ENCODE measurements around the gene MYH11. TPM values are rescaled to one million over a fixed set of nuclear protein-coding genes. Genes with fewer than 3 reads are reported as not detected.

MYH11 gene
- total and polyA plus RNA-seq, 8 donors, result 1.6 to 24.7 (median 5.0) TPM

DNA sequence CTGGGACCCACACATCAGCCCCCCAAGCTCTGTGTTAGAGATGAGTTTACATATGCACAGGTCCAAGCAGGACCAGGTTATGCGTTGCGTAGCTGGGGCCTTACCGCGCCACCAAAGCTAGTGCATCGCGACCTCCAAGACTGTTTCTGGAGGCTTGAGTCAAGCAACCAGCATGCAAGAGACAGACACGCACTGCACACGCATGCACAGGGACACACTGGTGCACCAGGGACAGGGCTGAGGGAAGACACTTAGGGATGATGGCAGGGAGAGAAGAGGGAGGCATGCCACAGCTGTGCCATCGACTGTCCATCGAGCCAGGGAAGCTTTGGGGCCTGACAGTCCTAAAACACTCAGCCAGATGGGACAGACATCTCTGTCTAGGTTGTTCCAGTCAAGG, 72.8 kb downstream of the MYH11 start:
- Histone ChIP-seq H3K36me3 (no peaks in the 10 kb centered on the region), H3K9me3 (no peaks in the 10 kb centered on the region), H3K4me3 (no peak overlapping the region), H3K27ac (no peak overlapping the region), H3K4me1 (no peaks in the 10 kb centered on the region), H3K27me3 (no peaks in the 10 kb centered on the region)
- DNase-seq (no peak), FAIRE-seq (no peak), ATAC-seq (no peak)
- TF ChIP-seq, protein P1, sequence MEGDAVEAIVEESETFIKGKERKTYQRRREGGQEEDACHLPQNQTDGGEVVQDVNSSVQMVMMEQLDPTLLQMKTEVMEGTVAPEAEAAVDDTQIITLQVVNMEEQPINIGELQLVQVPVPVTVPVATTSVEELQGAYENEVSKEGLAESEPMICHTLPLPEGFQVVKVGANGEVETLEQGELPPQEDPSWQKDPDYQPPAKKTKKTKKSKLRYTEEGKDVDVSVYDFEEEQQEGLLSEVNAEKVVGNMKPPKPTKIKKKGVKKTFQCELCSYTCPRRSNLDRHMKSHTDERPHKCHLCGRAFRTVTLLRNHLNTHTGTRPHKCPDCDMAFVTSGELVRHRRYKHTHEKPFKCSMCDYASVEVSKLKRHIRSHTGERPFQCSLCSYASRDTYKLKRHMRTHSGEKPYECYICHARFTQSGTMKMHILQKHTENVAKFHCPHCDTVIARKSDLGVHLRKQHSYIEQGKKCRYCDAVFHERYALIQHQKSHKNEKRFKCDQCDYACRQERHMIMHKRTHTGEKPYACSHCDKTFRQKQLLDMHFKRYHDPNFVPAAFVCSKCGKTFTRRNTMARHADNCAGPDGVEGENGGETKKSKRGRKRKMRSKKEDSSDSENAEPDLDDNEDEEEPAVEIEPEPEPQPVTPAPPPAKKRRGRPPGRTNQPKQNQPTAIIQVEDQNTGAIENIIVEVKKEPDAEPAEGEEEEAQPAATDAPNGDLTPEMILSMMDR (IDR thresholded peaks at IDR 0.05), result no peak
- 93 to 95% methylated on average over 10 of the region's 10 CpGs for WGBS, 2 donors
- intact Hi-C loops (cut with DNase I), result no loop called here

DNA sequence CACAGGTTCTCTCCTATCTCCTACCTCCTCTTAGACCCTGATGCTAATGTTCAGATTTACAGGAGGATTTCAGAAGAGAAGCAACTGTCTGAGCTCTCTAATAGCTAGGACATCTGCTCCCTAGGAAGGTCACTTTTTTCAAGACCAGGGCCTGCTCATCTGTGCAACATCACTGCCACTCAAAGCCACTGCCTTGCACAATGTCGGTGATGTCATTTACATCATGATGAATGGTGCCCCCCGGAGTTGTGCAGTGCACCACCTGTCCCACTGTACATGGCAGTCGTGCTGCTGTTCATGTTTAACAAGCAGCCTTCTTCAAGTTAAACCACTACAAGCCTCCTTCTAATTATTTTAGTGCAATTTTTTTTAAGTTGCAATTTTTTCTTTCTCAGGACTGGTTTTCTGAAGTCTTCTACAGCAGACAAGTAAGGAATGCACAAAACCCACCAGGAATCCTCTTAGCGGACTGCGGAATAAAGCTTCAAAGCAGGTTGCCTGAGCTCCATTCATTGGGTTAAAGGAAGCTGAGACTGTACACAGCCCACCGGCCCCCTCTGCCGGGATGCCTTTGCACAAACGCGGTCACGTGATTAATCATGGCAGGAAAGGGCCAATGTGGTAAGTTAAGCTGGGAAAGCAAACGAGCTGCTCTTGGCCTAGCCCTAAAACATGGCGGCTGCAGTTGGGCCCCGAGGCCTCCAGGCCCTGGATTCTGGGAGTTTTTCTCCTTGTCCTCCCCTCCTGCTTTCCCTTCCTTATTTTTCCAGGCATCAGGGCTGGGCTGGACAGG, 74.1 kb downstream of the MYH11 start:
- DNase-seq (no peak), FAIRE-seq (no peak), ATAC-seq (no peak)
- TF ChIP-seq, protein P1 (IDR thresholded peaks at IDR 0.05), result no peak
- WGBS, 2 donors, result 58 to 59% methylated on average over 13 of the region's 13 CpGs
- H3K4me1 ChIP-seq, result no peaks in the 10 kb centered on the region
- no peaks in the 10 kb centered on the region for H3K36me3 ChIP-seq
- no peak overlapping the region for H3K4me3 ChIP-seq
- H3K9me3 ChIP-seq, result no peaks in the 10 kb centered on the region
- H3K27ac ChIP-seq, result no peak overlapping the region
- intact Hi-C loops (cut with DNase I), result no loop called here
- no peaks in the 10 kb centered on the region for H3K27me3 ChIP-seq

DNA sequence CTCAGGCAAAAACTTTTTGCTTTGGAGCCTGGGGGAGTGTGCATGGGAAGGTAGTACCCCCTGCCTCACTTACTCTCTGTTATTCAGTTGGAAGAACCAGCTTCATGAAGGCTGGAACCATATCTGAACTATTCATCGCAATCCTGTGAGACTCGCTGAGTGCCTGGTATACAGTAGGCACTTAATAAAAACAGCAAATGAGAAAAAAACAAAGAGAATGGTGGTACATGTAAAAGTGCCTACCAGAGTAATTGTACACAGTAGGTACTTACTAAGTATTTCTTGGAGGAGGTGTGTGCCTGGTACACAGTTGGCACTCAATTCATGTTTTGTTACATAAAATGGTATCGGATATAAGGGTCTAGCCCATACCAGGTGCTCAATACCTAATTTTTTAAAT, 75.2 kb downstream of the MYH11 start:
- H3K27me3 ChIP-seq, result no peaks in the 10 kb centered on the region
- DNase-seq (no peak), FAIRE-seq (no peak), ATAC-seq (no peak)
- no peak overlapping the region for H3K4me3 ChIP-seq
- intact Hi-C loops (cut with DNase I), result no loop called here
- WGBS, 2 donors, result 89 to 94% methylated on average over 3 of the region's 3 CpGs
- no peak overlapping the region for H3K27ac ChIP-seq
- TF ChIP-seq, protein P1 (IDR thresholded peaks at IDR 0.05), result no peak
- H3K9me3 ChIP-seq, result no peaks in the 10 kb centered on the region
- no peaks in the 10 kb centered on the region for H3K36me3 ChIP-seq
- no peaks in the 10 kb centered on the region for H3K4me1 ChIP-seq

DNA sequence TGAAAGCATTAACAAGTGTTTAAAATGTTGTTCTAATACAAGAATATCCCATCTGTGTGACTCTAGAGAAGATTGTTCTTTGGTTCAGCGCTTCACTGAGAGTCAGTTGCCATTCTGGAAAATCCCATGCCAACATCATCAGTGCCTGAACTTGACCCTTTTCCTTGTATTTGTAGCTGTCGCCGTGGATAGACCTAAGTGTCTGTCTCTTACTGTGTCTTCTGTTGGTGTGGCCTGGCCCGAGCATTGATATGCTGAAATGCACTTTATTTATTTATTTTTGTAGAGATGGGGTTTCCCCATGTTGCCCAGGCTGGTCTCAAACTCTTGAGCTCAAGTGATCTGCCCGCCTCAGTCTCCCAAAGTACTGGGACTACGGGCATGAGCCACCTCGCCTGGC, 76.0 kb downstream of the MYH11 start:
- Histone ChIP-seq H3K36me3 (no peaks in the 10 kb centered on the region), H3K4me3 (no peak overlapping the region), H3K9me3 (no peaks in the 10 kb centered on the region), H3K27ac (no peak overlapping the region), H3K4me1 (no peaks in the 10 kb centered on the region), H3K27me3 (no peaks in the 10 kb centered on the region)
- no peak for ATAC-seq
- no peak for DNase-seq
- WGBS, 2 donors, result 89 to 91% methylated on average over 7 of the region's 7 CpGs
- TF ChIP-seq, protein P1 (IDR thresholded peaks at IDR 0.05), result no peak
- no peak for FAIRE-seq
- intact Hi-C loops (cut with DNase I), result no loop called here

DNA sequence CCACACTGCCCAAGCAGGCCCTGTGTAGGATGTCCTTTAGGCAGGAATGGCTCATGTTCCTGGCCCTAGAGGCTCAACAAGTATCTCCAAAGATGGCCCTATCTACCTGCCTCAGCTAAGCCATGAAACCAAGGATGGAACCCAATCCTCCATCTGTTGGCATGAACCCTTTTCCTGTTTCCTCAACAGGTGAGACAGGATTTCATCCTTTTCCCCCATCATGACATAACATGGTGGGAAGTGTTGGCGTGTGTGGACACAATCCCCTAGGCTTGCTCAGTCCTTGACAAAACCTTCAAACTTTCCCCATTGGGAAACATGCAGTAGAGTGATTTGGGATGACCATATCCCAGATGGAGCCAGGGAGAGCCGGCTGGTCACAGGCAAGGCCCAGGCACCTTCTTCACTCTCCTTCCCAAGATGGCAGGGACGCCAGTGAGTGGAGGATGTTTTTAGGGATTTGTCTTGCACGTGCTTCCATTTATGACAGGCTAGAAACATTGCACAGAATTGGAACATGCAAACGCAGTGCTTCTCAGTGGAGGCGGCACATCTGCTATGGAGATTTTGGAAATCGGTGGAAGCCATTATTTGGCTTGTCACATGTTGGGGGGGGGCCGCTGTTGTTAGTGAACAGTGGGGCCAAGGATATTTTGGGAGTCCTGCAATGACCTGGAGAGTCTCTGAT, 77.0 kb downstream of the MYH11 start:
- H3K27ac ChIP-seq, result no peak overlapping the region
- FAIRE-seq, result no peak
- DNase-seq, result no peak
- WGBS, 2 donors, result 87 to 88% methylated on average over 8 of the region's 8 CpGs
- H3K4me1 ChIP-seq, result no peaks in the 10 kb centered on the region
- no peaks in the 10 kb centered on the region for H3K9me3 ChIP-seq
- no peaks in the 10 kb centered on the region for H3K27me3 ChIP-seq
- intact Hi-C loops (cut with DNase I), result loop anchor here in 1 of 3 donors (10.0 kb wide), 2 partner anchors 45 to 365 kb away; no protein-coding TSS in a partner anchor
- TF ChIP-seq, protein P1 (IDR thresholded peaks at IDR 0.05), result no peak
- no peak for ATAC-seq
- no peak overlapping the region for H3K4me3 ChIP-seq
- H3K36me3 ChIP-seq, result no peaks in the 10 kb centered on the region

Data from pancreas (tissue), 10 donors.